DMS 273 treated with DMSO at 0.1 percent for 48 hours (cell line): ENCODE measurements around the gene FAM174A.

ENCODE experiments used
- DNase-seq: peaks from one replicate; lab custom pipeline; 2025; lab: John Stamatoyannopoulos, UW

Gene FAM174A

GRCh38 chr5:100535060-100536005 is at the start of gene FAM174A:
FAM174A (plus strand) TSS chr5:100535374; CDS start chr5:100535531, 157 bp downstream.
- peak; percentile 87 for DNase-seq

DNA sequence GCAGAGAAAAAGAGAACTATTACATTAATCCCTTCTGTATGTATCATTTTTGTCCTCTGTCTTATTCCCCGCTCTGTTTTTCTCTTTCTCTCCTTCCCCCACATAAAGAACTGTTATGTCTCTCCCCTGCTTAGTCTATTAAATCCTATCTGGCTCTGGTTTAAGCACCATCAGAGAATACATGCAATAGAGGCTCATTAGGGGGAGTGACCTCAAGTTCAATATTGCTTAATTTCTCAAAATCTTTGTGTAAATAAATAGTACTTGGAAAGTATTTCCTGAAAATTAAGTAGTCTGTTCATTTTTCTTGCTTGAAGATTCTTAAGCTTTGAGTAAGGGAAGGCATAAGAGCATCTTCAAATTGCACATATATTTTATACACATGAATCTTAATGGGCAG is 41.2 kb upstream of the FAM174A start:
- DNase-seq = no peak

DNA sequence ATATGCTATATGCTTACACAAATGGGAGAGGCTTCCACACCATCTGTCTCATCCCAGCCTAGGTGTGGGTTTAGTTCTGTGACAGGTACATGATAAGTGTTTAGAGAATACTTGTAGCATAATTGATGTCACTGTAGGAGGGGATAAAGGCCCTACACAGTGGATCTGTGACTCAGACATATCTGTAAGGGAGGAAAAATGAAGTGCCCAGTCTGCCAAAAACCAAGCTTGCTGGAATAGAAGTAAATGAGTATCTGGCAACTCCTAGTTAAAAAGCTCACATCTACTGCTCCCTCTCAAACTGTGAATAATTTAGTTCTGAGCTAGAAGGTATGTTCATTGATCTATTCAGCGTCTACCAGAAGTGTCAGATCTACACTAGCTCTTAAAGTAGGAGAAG is 38.9 kb upstream of the FAM174A start:
- no peak for DNase-seq

- no peak for DNase-seq
Measured at GRCh38 chr5:100502684-100503083, 32.5 kb upstream of the FAM174A start.

GRCh38 chr5:100505984-100506670 is 29.0 kb upstream of the FAM174A start:
- peak; percentile 63 for DNase-seq

- DNase-seq = no peak
Measured at GRCh38 chr5:100516285-100516684, 18.9 kb upstream of the FAM174A start.

DNA sequence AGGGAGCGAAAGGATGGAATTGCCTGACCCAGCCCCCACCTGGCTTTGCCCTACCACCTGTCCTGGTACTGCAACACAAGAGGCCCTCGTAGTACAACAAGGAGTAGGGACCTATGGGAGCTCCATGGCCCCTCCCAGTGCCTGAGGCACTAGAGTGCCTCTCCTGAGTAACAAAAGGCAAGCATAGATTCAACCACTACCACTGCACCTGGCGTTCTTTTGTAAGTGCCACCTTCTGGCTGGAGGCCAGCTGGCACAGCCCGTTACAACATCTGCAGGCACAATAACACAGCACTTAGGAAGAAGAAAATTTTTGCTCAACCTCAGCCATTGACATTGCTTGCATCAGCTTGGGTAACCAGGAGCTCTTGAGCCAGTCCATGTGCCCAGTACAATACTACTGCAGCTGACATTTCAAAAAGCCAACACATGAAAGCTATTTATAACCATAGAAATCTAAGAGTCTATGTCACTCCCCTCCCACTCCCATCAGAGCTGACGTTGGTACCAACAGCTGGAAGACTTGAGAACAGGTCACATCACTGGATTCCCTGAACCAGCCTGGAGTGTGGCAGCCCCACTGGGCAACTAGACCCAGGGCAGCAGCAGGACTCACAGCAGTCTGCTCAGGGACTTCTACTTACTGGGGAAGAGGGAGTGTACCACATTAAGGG is 17.7 kb upstream of the FAM174A start:
- peak; percentile 8 for DNase-seq

GRCh38 chr5:100518377-100518776 is 16.8 kb upstream of the FAM174A start:
- DNase-seq = no peak

DNA sequence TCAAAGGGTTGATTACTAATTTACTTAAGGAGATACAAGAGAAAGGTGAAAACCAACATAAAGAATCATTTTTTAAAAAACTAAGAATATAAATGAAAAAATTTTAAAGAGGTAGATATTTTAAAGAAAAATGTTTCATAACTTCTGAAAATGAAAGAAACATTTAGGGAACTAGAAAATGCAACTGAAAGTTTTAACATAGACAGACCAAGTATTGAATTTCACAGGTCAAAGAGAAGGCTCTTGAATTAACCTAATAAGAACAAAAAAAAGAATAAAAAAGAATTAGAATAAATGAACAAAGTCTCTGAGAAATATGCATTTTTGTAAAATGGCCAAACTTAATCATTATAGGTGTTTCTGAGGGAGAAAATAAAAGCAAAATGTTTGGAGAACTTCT is 16.1 kb upstream of the FAM174A start:
- DNase-seq = no peak

DNA sequence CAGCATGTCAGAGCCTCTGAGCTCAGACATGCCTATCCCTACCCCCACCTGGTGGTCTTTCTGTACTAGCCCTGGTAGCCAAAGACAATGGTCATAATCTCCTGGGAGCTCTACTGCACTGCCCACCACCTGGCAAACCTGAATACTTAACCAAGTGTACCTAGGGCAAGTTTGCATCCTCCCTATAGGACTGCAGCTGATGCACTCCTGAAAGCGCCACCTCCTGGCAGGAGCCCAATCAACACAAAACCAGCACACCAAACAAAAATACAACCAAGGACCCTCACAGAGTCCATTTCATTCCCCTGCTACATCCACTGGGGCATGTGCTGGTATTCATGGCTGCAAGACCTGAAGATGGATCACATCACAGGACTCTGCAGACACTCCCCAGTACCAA is 14.8 kb upstream of the FAM174A start:
- DNase-seq = no peak

DNA sequence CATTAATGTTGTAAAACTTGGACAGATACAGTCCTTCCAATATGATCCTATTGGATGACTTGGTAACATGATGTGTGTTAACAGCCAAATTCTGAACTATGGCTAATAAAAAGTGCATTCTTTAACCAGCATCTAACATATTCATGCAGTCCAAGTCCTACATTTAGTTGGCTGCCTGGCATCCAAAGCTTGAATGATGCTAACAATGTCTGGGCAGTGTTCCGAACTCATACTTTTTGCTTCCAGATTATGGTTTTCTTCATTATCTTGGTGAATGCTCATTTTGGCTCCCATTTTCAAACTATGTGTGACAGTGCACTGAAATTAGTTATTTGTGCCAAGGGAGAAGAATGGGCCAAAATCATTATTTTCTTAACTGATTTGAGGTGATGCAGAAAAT is 2.8 kb downstream of the FAM174A start:
- no peak for DNase-seq

DNA sequence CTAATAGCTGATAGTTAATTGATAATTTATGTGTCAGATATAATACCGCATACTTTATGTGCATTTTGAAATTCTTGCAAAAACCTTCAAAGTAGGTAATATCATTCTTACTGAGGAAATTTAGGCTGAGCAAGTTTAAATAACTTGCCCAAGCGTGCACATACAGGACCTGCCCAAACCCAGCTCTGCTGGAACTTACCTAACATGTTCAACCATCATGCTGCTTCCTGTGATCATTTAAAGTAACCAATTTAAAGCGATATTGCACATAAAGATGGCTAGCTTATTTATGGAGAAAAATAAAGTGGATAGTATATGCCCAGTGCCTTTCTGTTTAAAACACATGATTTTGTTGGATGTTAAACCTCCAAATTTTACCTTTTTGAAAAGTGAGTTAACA is 4.3 kb downstream of the FAM174A start:
- DNase-seq = no peak

DNA sequence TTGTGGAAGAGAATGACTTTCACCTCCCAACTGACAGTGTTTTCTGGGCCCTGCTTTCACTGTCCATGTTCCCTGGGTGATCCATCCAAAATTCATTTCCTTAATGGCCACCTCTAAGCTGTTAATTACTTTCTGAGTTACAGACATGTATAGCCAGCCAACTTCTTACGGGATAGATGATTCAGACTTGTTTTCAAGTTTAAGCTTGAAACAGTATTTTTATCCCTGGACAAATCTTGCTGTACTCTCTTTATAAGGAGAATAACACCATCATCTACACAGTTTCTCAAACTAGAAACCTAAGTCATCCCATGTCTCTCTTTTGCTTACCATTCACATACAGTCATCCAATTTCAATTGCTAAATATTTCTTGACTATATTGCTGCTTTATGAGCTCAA is 6.9 kb downstream of the FAM174A start:
- no peak for DNase-seq

DNA sequence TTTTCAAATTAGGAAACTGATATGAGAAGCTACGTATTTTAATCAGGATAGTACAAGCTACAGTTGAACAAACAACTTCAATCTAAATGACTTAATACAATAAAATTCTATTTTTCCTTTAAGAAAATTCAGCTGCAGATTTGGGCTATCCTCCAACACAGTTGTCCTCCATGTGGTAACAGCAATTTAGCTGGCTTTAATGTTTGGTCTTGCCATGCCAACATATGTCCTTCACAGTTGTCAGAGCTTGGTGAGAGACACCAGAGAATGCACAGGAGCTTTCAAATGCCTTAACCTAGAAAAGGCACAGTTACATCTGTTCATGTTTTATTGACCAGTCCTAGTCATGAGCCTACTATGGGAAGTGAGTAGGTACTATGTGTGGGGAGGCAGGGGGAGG is 10.8 kb downstream of the FAM174A start:
- no peak for DNase-seq

DNA sequence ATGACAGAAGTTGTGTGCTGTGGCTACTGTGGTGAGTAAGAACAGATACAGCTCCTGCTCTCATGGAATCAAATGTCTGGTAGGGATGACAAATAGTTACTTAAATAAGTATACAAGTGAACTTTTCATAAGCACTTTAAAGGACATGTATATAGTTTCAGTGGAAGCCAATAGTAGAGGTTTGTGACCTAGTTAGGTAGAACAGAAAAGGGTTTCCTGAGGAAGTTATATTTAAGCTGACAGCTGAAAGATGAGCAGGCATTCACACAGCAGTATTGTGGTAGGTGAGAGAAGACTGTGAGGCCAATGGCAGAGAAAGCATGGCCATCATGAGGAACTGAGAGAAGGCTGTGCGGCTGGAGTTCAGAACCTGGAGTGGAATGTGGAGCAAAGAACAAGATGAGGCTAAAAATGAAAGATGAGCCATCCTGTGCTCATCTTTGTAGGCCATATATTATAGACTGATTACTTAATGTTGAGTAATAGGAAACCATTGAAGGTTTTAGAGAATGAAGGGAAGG is 15.4 kb downstream of the FAM174A start:
- DNase-seq = no peak

DNA sequence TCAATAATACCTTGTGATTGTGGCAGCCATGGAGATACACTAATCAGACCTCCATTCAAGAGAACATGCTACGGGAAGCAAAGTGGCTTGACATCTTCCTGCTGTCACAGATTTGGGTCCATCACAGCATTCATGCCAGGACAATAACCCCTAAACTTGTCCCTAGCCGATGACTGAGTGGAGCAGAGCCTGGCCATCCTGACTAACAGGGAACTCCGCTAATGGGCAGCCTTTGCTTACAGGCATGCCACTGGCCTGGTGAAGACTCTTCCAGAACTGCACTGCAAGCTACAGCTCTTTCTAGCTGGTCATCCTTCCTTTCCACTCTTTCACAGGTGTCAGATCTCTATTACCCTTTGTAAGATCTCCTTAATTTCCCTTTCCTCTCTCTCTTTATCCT is 16.0 kb downstream of the FAM174A start:
- DNase-seq = no peak

DNA sequence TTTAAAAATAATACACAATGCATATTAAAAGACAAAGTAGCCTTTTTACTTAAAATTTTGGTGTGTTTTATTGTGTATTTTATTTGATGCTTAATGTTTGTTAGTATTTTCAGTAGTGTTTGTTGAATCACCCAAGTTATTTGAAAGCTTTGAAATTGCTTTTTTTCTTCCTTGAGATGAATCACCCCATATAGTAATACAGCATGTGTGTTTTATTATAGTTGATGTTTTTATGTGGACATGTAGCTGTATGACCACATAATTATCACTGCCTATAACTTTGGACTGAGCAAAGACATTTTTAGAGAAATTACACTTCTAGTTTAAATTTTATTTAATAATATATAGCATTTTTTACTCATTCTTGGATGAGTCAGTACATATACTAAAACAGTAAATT is 18.0 kb downstream of the FAM174A start:
- no peak for DNase-seq

DNA sequence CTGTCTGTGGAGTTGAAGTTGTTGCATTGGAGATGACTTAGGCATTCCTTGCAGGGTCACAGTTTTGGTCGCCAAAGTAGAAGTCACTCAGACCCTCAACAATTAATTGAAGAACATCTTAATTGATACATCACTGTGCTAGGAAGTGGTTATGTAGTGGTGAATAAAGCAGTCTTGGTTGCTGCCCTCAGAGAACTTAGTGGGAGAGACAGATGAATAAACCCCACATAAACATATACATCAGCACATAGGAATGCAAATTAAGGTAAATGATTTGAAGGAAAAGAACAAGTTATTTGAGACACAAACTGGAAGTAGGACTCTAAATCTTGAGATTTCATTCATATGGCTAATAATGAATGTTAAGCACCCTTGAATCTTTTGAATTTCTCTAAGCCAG is 25.7 kb downstream of the FAM174A start:
- no peak for DNase-seq

GRCh38 chr5:100562821-100563220 is 27.6 kb downstream of the FAM174A start:
- DNase-seq = no peak

GRCh38 chr5:100566382-100567141 is 31.4 kb downstream of the FAM174A start:
- DNase-seq = no peak

DNA sequence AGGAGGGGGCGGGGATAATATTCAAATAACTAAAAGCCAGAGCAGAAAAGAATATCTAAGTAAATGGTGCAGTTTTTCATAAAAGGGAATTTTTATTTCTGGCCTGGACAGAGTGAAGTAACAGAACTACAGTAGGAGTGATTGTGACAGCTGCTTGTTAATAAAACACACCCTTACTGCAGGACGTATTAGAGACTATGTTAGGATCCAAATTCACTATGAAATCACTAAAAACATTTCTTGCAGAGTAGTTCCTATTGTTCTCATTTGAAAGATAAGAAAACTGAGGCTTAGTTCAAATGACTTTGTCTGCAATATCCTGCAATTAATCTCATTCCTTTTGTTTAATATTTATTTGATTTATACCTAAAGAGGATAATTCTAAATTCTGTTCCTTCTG is 39.5 kb downstream of the FAM174A start:
- DNase-seq = no peak

DNA sequence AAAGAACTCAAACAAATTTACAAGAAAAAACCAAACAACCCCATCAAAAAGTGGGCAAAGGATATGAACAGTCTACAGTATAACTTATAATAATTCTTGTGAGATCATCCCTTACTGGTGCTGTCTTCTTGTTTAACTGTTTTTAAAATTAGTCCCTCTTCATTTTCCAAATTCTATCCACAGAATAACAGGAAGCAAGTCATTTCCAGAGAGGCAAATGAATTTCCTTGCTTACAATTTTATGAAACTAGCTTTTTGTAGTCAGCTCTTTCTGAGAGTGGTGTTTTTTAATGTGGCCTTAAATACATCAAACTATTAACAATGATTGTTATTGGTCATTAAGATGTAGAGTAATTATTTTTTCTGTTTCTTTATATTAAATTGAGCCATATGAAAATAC is 40.6 kb downstream of the FAM174A start:
- no peak for DNase-seq
